ENCODE measurements around the gene ZBTB43.

DNA sequence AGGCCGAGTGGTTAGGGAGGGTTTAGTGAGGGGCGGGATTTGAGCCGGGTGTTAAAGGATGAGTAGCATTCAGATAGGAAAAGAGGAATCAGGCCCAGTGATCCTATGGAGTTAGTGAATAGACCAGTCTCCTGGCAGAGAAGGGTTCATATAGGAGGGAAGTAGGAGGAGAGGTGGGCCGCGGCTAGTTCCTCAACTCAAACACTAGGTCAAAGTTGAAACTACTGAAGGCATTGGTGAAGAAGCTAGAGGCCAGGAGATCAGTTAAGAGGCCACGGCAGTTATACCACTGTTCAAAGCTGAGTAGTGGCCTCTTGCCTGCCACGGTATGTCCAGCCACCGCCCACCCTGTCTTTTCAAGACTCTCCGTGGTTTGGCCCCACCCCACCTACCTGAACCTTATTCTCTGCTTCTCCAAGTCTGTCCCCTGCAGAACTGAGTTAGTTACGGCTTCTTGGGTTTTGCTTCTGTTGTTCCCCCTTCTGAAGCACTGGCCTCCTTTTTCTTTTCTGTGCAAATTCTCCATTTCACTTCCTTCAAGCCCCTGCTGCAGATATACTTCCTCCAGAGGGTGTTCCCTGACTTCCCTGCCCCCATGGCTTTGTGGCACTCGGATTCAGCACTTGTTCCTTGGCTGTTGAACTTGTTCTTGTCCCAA is 57.4 kb downstream of the ZBTB43 start:
- TF ChIP-seq, protein P1, sequence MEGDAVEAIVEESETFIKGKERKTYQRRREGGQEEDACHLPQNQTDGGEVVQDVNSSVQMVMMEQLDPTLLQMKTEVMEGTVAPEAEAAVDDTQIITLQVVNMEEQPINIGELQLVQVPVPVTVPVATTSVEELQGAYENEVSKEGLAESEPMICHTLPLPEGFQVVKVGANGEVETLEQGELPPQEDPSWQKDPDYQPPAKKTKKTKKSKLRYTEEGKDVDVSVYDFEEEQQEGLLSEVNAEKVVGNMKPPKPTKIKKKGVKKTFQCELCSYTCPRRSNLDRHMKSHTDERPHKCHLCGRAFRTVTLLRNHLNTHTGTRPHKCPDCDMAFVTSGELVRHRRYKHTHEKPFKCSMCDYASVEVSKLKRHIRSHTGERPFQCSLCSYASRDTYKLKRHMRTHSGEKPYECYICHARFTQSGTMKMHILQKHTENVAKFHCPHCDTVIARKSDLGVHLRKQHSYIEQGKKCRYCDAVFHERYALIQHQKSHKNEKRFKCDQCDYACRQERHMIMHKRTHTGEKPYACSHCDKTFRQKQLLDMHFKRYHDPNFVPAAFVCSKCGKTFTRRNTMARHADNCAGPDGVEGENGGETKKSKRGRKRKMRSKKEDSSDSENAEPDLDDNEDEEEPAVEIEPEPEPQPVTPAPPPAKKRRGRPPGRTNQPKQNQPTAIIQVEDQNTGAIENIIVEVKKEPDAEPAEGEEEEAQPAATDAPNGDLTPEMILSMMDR (IDR thresholded peaks at IDR 0.05), result no peak
- no peak for TF ChIP-seq POLR2A (IDR thresholded peaks at IDR 0.05)

All from thyroid gland (tissue), 4 donors.